Activated naive CD8-positive, alpha-beta T cell (primary cell): Measurements from ENCODE around the gene MYH14.
"Not testable (repeated sequence)": the region's sequence is repeated elsewhere in the genome, so short reads cannot be mapped to it uniquely, and the experiment has no call there.

Experiments used
- H3K27ac Mint-ChIP-seq: one replicate; pipeline ENCODE4 v1.8.0; 2021; ENCODE audit warnings: mixed read lengths
- H3K27me3 Mint-ChIP-seq: one replicate; pipeline ENCODE4 v1.8.0; 2021; ENCODE audit warnings: mixed read lengths
- H3K36me3 Mint-ChIP-seq: one replicate; pipeline ENCODE4 v1.8.0; 2021; ENCODE audit warnings: mixed read lengths
- H3K4me1 Mint-ChIP-seq: one replicate; pipeline ENCODE4 v1.8.0; 2021; ENCODE audit warnings: low read depth, mixed read lengths
- H3K4me3 Mint-ChIP-seq: one replicate; pipeline ENCODE4 v1.8.0; 2021; ENCODE audit warnings: mild to moderate bottlenecking, mixed read lengths
- H3K9me3 Mint-ChIP-seq: one replicate; pipeline ENCODE4 v1.8.0; 2021; ENCODE audit warnings: low read depth, mixed read lengths

Gene MYH14

GRCh38 chr19:50228153-50228552 is 24.7 kb downstream of the MYH14 start:
- H3K27ac Mint-ChIP-seq, H3K4me3 Mint-ChIP-seq, H3K36me3 Mint-ChIP-seq, H3K27me3 Mint-ChIP-seq, H3K9me3 Mint-ChIP-seq, H3K4me1 Mint-ChIP-seq: not testable (repeated sequence)

GRCh38 chr19:50230379-50231351 is 27.2 kb downstream of the MYH14 start:
- H3K27me3 Mint-ChIP-seq: no peaks in the 10 kb centered on the region
- H3K9me3 Mint-ChIP-seq: no peaks in the 10 kb centered on the region
- no peaks in the 10 kb centered on the region for H3K36me3 Mint-ChIP-seq
- no peaks in the 10 kb centered on the region for H3K4me1 Mint-ChIP-seq
- H3K27ac Mint-ChIP-seq: no peak overlapping the region
- H3K4me3 Mint-ChIP-seq: no peak overlapping the region

- not testable (repeated sequence) for H3K9me3 Mint-ChIP-seq
Observed at GRCh38 chr19:50231417-50231816, 28.0 kb downstream of the MYH14 start.

GRCh38 chr19:50231821-50232220 is 28.4 kb downstream of the MYH14 start:
- Mint-ChIP-seq H3K36me3 (no peaks in the 10 kb centered on the region), H3K9me3 (no peaks in the 10 kb centered on the region), H3K27me3 (no peaks in the 10 kb centered on the region), H3K4me1 (no peaks in the 10 kb centered on the region), H3K27ac (no peak overlapping the region), H3K4me3 (no peak overlapping the region)

More at GRCh38 chr19:50231417-50231816, 28.0 kb downstream of the MYH14 start:
- not testable (repeated sequence) for H3K4me3 Mint-ChIP-seq, H3K27me3 Mint-ChIP-seq, H3K4me1 Mint-ChIP-seq, H3K36me3 Mint-ChIP-seq, H3K27ac Mint-ChIP-seq

GRCh38 chr19:50232600-50232999 is 29.2 kb downstream of the MYH14 start:
- Mint-ChIP-seq H3K36me3 (no peaks in the 10 kb centered on the region), H3K27ac (no peak overlapping the region), H3K4me3 (no peak overlapping the region), H3K27me3 (no peaks in the 10 kb centered on the region), H3K9me3 (no peaks in the 10 kb centered on the region), H3K4me1 (no peaks in the 10 kb centered on the region)

- Mint-ChIP-seq H3K4me3 (no peak overlapping the region), H3K36me3 (no peaks in the 10 kb centered on the region), H3K27ac (no peak overlapping the region), H3K4me1 (no peaks in the 10 kb centered on the region), H3K9me3 (no peaks in the 10 kb centered on the region), H3K27me3 (no peaks in the 10 kb centered on the region)
Observed at GRCh38 chr19:50233308-50233910, 30.0 kb downstream of the MYH14 start.

GRCh38 chr19:50237493-50237892 is 34.1 kb downstream of the MYH14 start:
- not testable (repeated sequence) for H3K36me3 Mint-ChIP-seq, H3K27ac Mint-ChIP-seq, H3K9me3 Mint-ChIP-seq, H3K4me1 Mint-ChIP-seq, H3K27me3 Mint-ChIP-seq, H3K4me3 Mint-ChIP-seq

- Mint-ChIP-seq H3K4me3 (no peak overlapping the region), H3K9me3 (no peaks in the 10 kb centered on the region), H3K36me3 (no peaks in the 10 kb centered on the region), H3K27me3 (peaks cover 11% of the 10 kb centered on the region), H3K4me1 (no peaks in the 10 kb centered on the region), H3K27ac (no peak overlapping the region)
Observed at GRCh38 chr19:50238043-50238442, 34.6 kb downstream of the MYH14 start.

GRCh38 chr19:50239921-50240590 is 36.6 kb downstream of the MYH14 start:
- Mint-ChIP-seq H3K4me1 (no peaks in the 10 kb centered on the region), H3K36me3 (no peaks in the 10 kb centered on the region), H3K4me3 (no peak overlapping the region), H3K27me3 (peaks cover 12% of the 10 kb centered on the region), H3K27ac (no peak overlapping the region), H3K9me3 (no peaks in the 10 kb centered on the region)

- no peaks in the 10 kb centered on the region for H3K36me3 Mint-ChIP-seq
- no peaks in the 10 kb centered on the region for H3K9me3 Mint-ChIP-seq
- H3K4me1 Mint-ChIP-seq: no peaks in the 10 kb centered on the region
- no peak overlapping the region for H3K27ac Mint-ChIP-seq
- no peak overlapping the region for H3K4me3 Mint-ChIP-seq
- peaks cover 14% of the 10 kb centered on the region for H3K27me3 Mint-ChIP-seq
Observed at GRCh38 chr19:50242581-50242980, 39.2 kb downstream of the MYH14 start.

- no peaks in the 10 kb centered on the region for H3K36me3 Mint-ChIP-seq
- no peaks in the 10 kb centered on the region for H3K9me3 Mint-ChIP-seq
- no peak overlapping the region for H3K4me3 Mint-ChIP-seq
- peaks cover 17% of the 10 kb centered on the region for H3K27me3 Mint-ChIP-seq
- no peaks in the 10 kb centered on the region for H3K4me1 Mint-ChIP-seq
- H3K27ac Mint-ChIP-seq: no peak overlapping the region
Observed at GRCh38 chr19:50244695-50245094, 41.3 kb downstream of the MYH14 start.

- H3K4me3 Mint-ChIP-seq: no peak overlapping the region
- H3K36me3 Mint-ChIP-seq: peaks cover 3% of the 10 kb centered on the region
- no peaks in the 10 kb centered on the region for H3K9me3 Mint-ChIP-seq
- H3K27me3 Mint-ChIP-seq: peaks cover 12% of the 10 kb centered on the region
- no peak overlapping the region for H3K27ac Mint-ChIP-seq
- H3K4me1 Mint-ChIP-seq: no peaks in the 10 kb centered on the region
Observed at GRCh38 chr19:50248413-50248812, 45.0 kb downstream of the MYH14 start.

- Mint-ChIP-seq H3K27ac (no peak overlapping the region), H3K36me3 (peaks cover 3% of the 10 kb centered on the region), H3K9me3 (no peaks in the 10 kb centered on the region), H3K27me3 (peaks cover 10% of the 10 kb centered on the region), H3K4me3 (no peak overlapping the region), H3K4me1 (no peaks in the 10 kb centered on the region)
Observed at GRCh38 chr19:50248826-50249225, 45.4 kb downstream of the MYH14 start.

- Mint-ChIP-seq H3K36me3 (peaks cover 3% of the 10 kb centered on the region), H3K9me3 (no peaks in the 10 kb centered on the region), H3K27ac (no peak overlapping the region), H3K4me1 (no peaks in the 10 kb centered on the region), H3K4me3 (no peak overlapping the region), H3K27me3 (peaks cover 13% of the 10 kb centered on the region)
Observed at GRCh38 chr19:50249636-50250035, 46.2 kb downstream of the MYH14 start.

GRCh38 chr19:50250450-50251136 is 47.2 kb downstream of the MYH14 start:
- Mint-ChIP-seq H3K9me3 (no peaks in the 10 kb centered on the region), H3K27ac (no peak overlapping the region), H3K4me1 (no peaks in the 10 kb centered on the region), H3K27me3 (peaks cover 17% of the 10 kb centered on the region), H3K36me3 (peaks cover 3% of the 10 kb centered on the region), H3K4me3 (no peak overlapping the region)
